HepG2 (cell line): ENCODE data around the gene C1RL. TPM values are rescaled to one million over a fixed set of nuclear protein-coding genes. Genes with fewer than 3 reads are reported as not detected.

Experiments used
- ATAC-seq: fragments of 200-7000 bp; cut with Tn5 transposase; 3 replicates; pipeline ENCODE4 v1.9.1; 2020; ENCODE audit warnings: mild to moderate bottlenecking, moderate library complexity
- BruUV-seq: library from RNA; stranded (reverse); fragments of 400-500 nt; replicated peaks from 2 replicates; lab custom pipeline; 2021; lab: Mats Ljungman, UMichigan
- CTCF ChIA-PET: fragments of 300-600 bp; formaldehyde crosslinking; extraction: SDS; loops from one replicate; lab custom pipeline; 2021; ENCODE audit warnings: low total read pairs, inconsistent platforms, low intra/inter-chr PET ratio; lab: Yijun Ruan, JAX
- POLR2A ChIA-PET: fragments of 350-600 bp; sonication (Branson Sonifier 250); formaldehyde crosslinking; loops from one replicate; lab custom pipeline; 2020; ENCODE audit warnings: antibody characterized with exemption, inconsistent platforms; lab: Yijun Ruan, JAX
- DNase-seq: peaks from one replicate; pipeline ENCODE4 v3.0.0-alpha.2; 2015; ENCODE audit warnings: low spot score
- FAIRE-seq: peaks from 3 replicates; lab custom pipeline; 2011; peaks lifted over from hg19 to GRCh38; lab: Jason Lieb, UNC
- H2AFZ ChIP-seq: one replicate; pipeline ENCODE4 v1.6.1; 2011; ENCODE audit warnings: low read length, inconsistent platforms
- H3K27ac ChIP-seq: fragments of 300-600 bp; 3 replicates; pipeline ENCODE4 v1.8.0; 2011; ENCODE audit warnings: mixed run types, mild to moderate bottlenecking, mixed read lengths, low read length, inconsistent platforms; ENCODE audit not compliant: insufficient read depth; ENCODE audit errors: extremely low read length
- H3K27me3 ChIP-seq, 2 experiments: fragments of 200-600 bp in 1 of 2; 2 replicates in 1 of 2; 3 replicates in 1 of 2; pipeline versions ENCODE4 v1.6.0 to v1.8.0; 2011; ENCODE audit warnings: low read length in 2 of 2, mild to moderate bottlenecking in 2 of 2, moderate library complexity in 2 of 2, inconsistent platforms in 1 of 2; ENCODE audit not compliant: insufficient read depth in 2 of 2, control insufficient read depth in 1 of 2
- H3K36me3 ChIP-seq, 2 experiments: fragments of 200-600 bp in 1 of 2; replicated peaks in 1 of 2; 2 replicates in 1 of 2; 3 replicates in 1 of 2; pipeline versions ENCODE4 v1.5.1 to v1.8.0; 2011; ENCODE audit warnings: low read length in 2 of 2, inconsistent platforms in 1 of 2; ENCODE audit not compliant: insufficient read depth in 2 of 2, control insufficient read depth in 1 of 2
- H3K4me1 ChIP-seq: 2 replicates; pipeline ENCODE4 v1.5.1; 2012; ENCODE audit warnings: low read length, inconsistent platforms; ENCODE audit not compliant: insufficient read depth
- H3K4me2 ChIP-seq: 2 replicates; pipeline ENCODE4 v1.6.0; 2011; ENCODE audit warnings: low read depth, low read length, inconsistent platforms
- H3K4me3 ChIP-seq, 3 experiments: fragments of 200-600 bp in 1 of 3; sonication (generic), shearing (Covaris generic) in 1 of 3; replicated peaks in 1 of 3; 2 replicates each; pipeline ENCODE4 v1.5.1; 2011 to 2016; ENCODE audit warnings: low read length in 3 of 3, inconsistent platforms in 2 of 3, low read depth in 2 of 3, mild to moderate bottlenecking in 2 of 3, control low read depth in 1 of 3, mixed read lengths in 1 of 3; ENCODE audit not compliant: insufficient read depth in 1 of 3
- H3K79me2 ChIP-seq: one replicate; pipeline ENCODE4 v1.6.1; 2011; ENCODE audit warnings: low read length, inconsistent platforms; ENCODE audit not compliant: insufficient read depth
- H3K9ac ChIP-seq: 2 replicates; pipeline ENCODE4 v1.6.0; 2011; ENCODE audit warnings: mild to moderate bottlenecking, low read depth, low read length, inconsistent platforms; ENCODE audit not compliant: insufficient read depth
- H3K9me3 ChIP-seq: 2 replicates; pipeline ENCODE4 v1.5.1; 2012; ENCODE audit warnings: mild to moderate bottlenecking, low read length
- H4K20me1 ChIP-seq: 2 replicates; pipeline ENCODE4 v1.6.0; 2011; ENCODE audit warnings: inconsistent platforms, mild to moderate bottlenecking, low read length, moderate library complexity; ENCODE audit not compliant: insufficient read depth
- CERS6 ChIP-seq: sonication (generic); formaldehyde crosslinking; IDR thresholded peaks from 2 replicates; pipeline ENCODE4 v1.5.0; 2020; ENCODE audit warnings: missing genetic modification reagents
- HNF4A ChIP-seq: sonication (generic); formaldehyde crosslinking; IDR thresholded peaks from 2 replicates; pipeline ENCODE4 v1.4.0; 2020; ENCODE audit warnings: missing genetic modification reagents
- HOXA3 ChIP-seq: sonication (generic); formaldehyde crosslinking; IDR thresholded peaks from 2 replicates; pipeline ENCODE4 v1.5.0; 2020; ENCODE audit warnings: missing genetic modification reagents
- IRF2 ChIP-seq: IDR thresholded peaks from 2 replicates; pipeline ENCODE4 v1.6.1; 2018; ENCODE audit warnings: missing genetic modification reagents, missing compliant biosample characterization
- ISL2 ChIP-seq: sonication (generic); formaldehyde crosslinking; IDR thresholded peaks from 2 replicates; pipeline ENCODE4 v1.5.0; 2020; ENCODE audit warnings: missing genetic modification reagents
- NPAS2 ChIP-seq: sonication (generic); formaldehyde crosslinking; IDR thresholded peaks from 2 replicates; pipeline ENCODE4 v1.8.0; 2022; ENCODE audit warnings: mild to moderate bottlenecking, missing genetic modification reagents, borderline replicate concordance
- POGZ ChIP-seq: sonication (generic); formaldehyde crosslinking; IDR thresholded peaks from 2 replicates; pipeline ENCODE4 v1.4.0; 2020; ENCODE audit warnings: mild to moderate bottlenecking, missing genetic modification reagents
- POLR2AphosphoS2 ChIP-seq: IDR thresholded peaks from 2 replicates; pipeline ENCODE4 v1.6.1; 2011; ENCODE audit warnings: low read depth, low read length, improper control_type of control experiment
- REPIN1 ChIP-seq: sonication (generic); formaldehyde crosslinking; IDR thresholded peaks from 2 replicates; pipeline ENCODE4 v1.8.0; 2022; ENCODE audit warnings: missing genetic modification reagents, low read depth, mild to moderate bottlenecking, borderline replicate concordance
- RFX1 ChIP-seq: fragments of 450-650 bp; IDR thresholded peaks from 2 replicates; pipeline ENCODE4 v1.6.1; 2017
- RXRA ChIP-seq: sonication (generic); formaldehyde crosslinking; IDR thresholded peaks from 2 replicates; pipeline ENCODE4 v1.5.1; 2020; ENCODE audit warnings: missing genetic modification reagents
- XBP1 ChIP-seq: sonication (generic); formaldehyde crosslinking; IDR thresholded peaks from 2 replicates; pipeline ENCODE4 v1.5.0; 2020; ENCODE audit warnings: missing genetic modification reagents
- ZNF329 ChIP-seq: sonication (generic); formaldehyde crosslinking; IDR thresholded peaks from 2 replicates; pipeline ENCODE4 v1.9.0; 2021; ENCODE audit warnings: low read depth, mild to moderate bottlenecking, missing genetic modification reagents
- WGBS: methylation state at CpG from one replicate; pipeline ENCODE4 v1.1.6; 2017; ENCODE audit warnings: low lambda C conversion rate; 5-methylcytosine and 5-hydroxymethylcytosine counted together
- in situ Hi-C: cut with HindIII; loops from 2 replicates; pipeline ENCODE4 v1.10.0; 2017; ENCODE audit warnings: low pct_unique_long_range_greater_than_20kb; ENCODE audit not compliant: extremely low pct_ligation_motif_present
- intact Hi-C: fragments of 100-400 bp; cut with micrococcal nuclease; formaldehyde crosslinking; loops from one replicate; pipeline ENCODE4 v1.10.0; 2022; ENCODE audit not compliant: unreplicated experiment
- polyA plus RNA-seq, 8 experiments: library from polyadenylated mRNA; depleted of rRNA in 3 of 8; stranded (reverse) in 7 of 8; unstranded in 1 of 8; fragments of >200 nt; fragmentation: Illumina TruSeq in 4 of 8; extraction: Trizol in 4 of 8; gene quantifications; 2 replicates each; pipeline versions ENCODE4 v1.2.1 to v1.2.3, GENCODE V29; 2011 to 2016; ENCODE audit warnings: low read depth in 4 of 8, missing spikeins in 1 of 8, mixed read lengths in 1 of 8; ENCODE audit not compliant: insufficient read depth in 1 of 8
- total RNA-seq, 5 experiments: library from RNA; depleted of rRNA; stranded (reverse); fragments of >200 nt; fragmentation: Illumina TruSeq; extraction: Trizol; gene quantifications; 2 replicates each; pipeline ENCODE4 v1.2.3, GENCODE V29; 2016; ENCODE audit warnings: low read depth in 1 of 5
- TF ChIP-seq, protein P1 (sequence below): sonication (generic); formaldehyde crosslinking; IDR thresholded peaks from 2 replicates; pipeline ENCODE4 v1.8.0; 2022; ENCODE audit warnings: mild to moderate bottlenecking, missing genetic modification reagents, borderline replicate concordance
- TF ChIP-seq, protein P2 (sequence below): sonication (generic); formaldehyde crosslinking; conservative IDR thresholded peaks from 2 replicates; pipeline ENCODE4 v1.4.0; 2020; ENCODE audit warnings: missing genetic modification reagents

C1RL gene
- total and polyA plus RNA-seq, 2 of the 13 experiments (the other 11 are each of a cell fraction or from before 2014, with no cell fraction given): 28.9 to 53.1 TPM

GRCh38 chr12:7117670-7118069 is 8.7 kb upstream of the C1RL start:
- Histone ChIP-seq H3K27ac (no peak overlapping the region), H3K4me2 (no peak overlapping the region), H3K36me3 (peaks cover 5 to 8% of the 10 kb centered on the region in 2 experiments; a peak in 3 of 5 replicates), H3K79me2 (no peaks in the 10 kb centered on the region), H2AFZ (no peak overlapping the region), H3K4me1 (peaks cover 30% of the 10 kb centered on the region), H3K27me3 (no peaks in the 10 kb centered on the region), H3K9ac (no peak overlapping the region), H3K9me3 (no peaks in the 10 kb centered on the region), H3K4me3 (no peak overlapping the region), H4K20me1 (no peaks in the 10 kb centered on the region)
- BruUV-seq: no TSS peak
- FAIRE-seq (no peak), DNase-seq (no peak), ATAC-seq (no peak)
- ChIA-PET CTCF (no interaction called here), POLR2A (interaction anchor here (0.9 to 1.6 kb wide), 2 partner anchors 9 to 14 kb away, joined by 3 read pairs; partner anchors contain the start of gene C1RL)
- WGBS: 51% methylated on average over 3 of the region's 3 CpGs
- in situ Hi-C loops (loop anchor here (10.0 kb wide), 2 partner anchors 53 to 173 kb away; partner anchors contain the start of genes C12orf57, C1S and RNU7-1), intact Hi-C loops (no loop called here)
- TF ChIP-seq POLR2AphosphoS2: no peak
- TF ChIP-seq HOXA3: 0 out of 2 replicates have a peak, but pooled peaks have one; percentile 9
- TF ChIP-seq, protein P1, sequence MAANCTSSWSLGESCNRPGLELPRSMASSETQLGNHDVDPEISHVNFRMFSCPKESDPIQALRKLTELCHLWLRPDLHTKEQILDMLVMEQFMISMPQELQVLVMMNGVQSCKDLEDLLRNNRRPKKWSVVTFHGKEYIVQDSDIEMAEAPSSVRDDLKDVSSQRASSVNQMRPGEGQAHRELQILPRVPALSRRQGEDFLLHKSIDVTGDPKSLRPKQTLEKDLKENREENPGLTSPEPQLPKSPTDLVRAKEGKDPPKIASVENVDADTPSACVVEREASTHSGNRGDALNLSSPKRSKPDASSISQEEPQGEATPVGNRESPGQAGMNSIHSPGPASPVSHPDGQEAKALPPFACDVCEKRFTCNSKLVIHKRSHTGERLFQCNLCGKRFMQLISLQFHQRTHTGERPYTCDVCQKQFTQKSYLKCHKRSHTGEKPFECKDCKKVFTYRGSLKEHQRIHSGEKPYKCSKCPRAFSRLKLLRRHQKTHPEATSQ: no peak
- TF ChIP-seq HNF4A: peak; percentile 42
- no peak for TF ChIP-seq CERS6 (CRISPR knock-in tag)

GRCh38 chr12:7116916-7117315 is 7.9 kb upstream of the C1RL start:
- FAIRE-seq (no peak), ATAC-seq (no peak), DNase-seq (no peak)
- Histone ChIP-seq H3K4me3 (no peak overlapping the region), H4K20me1 (no peaks in the 10 kb centered on the region), H3K36me3 (peaks cover 3 to 8% of the 10 kb centered on the region in 2 experiments; a peak in 3 of 5 replicates), H3K27ac (no peak overlapping the region), H3K9me3 (no peaks in the 10 kb centered on the region), H3K9ac (no peak overlapping the region), H3K27me3 (no peaks in the 10 kb centered on the region), H2AFZ (no peak overlapping the region), H3K79me2 (no peaks in the 10 kb centered on the region), H3K4me1 (peaks cover 22% of the 10 kb centered on the region), H3K4me2 (no peak overlapping the region)
- ChIA-PET POLR2A (no interaction called here), CTCF (no interaction called here)
- no TSS peak for BruUV-seq
- intact Hi-C loops: no loop called here
- WGBS: 96% methylated on average over 3 of the region's 9 CpGs
- in situ Hi-C loops: loop anchor here (10.0 kb wide), 2 partner anchors 52 to 172 kb away; partner anchors contain the start of genes C12orf57, C1S and RNU7-1
- no peak for TF ChIP-seq ZNF329 (CRISPR knock-in tag)
- no peak for TF ChIP-seq ISL2 (CRISPR knock-in tag)
- TF ChIP-seq, protein P2, sequence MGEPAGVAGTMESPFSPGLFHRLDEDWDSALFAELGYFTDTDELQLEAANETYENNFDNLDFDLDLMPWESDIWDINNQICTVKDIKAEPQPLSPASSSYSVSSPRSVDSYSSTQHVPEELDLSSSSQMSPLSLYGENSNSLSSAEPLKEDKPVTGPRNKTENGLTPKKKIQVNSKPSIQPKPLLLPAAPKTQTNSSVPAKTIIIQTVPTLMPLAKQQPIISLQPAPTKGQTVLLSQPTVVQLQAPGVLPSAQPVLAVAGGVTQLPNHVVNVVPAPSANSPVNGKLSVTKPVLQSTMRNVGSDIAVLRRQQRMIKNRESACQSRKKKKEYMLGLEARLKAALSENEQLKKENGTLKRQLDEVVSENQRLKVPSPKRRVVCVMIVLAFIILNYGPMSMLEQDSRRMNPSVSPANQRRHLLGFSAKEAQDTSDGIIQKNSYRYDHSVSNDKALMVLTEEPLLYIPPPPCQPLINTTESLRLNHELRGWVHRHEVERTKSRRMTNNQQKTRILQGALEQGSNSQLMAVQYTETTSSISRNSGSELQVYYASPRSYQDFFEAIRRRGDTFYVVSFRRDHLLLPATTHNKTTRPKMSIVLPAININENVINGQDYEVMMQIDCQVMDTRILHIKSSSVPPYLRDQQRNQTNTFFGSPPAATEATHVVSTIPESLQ (CRISPR knock-in tag): no peak
- no peak for TF ChIP-seq POGZ (CRISPR knock-in tag)
- TF ChIP-seq RXRA (CRISPR knock-in tag): no peak
- TF ChIP-seq XBP1 (CRISPR knock-in tag): no peak
- no peak for TF ChIP-seq RFX1
- TF ChIP-seq NPAS2 (CRISPR knock-in tag): no peak
- TF ChIP-seq IRF2 (CRISPR knock-in tag): no peak
- no peak for TF ChIP-seq REPIN1
